Activated T-helper 9 cell treated with anti-CD3 and anti-CD28 coated beads, Interleukin-2, amount 50 U/mL, for 16 hours (primary cell): ENCODE measurements around the gene AOAH.

Experiments used
- DNase-seq: peaks from one replicate; pipeline ENCODE4 v3.0.0-alpha.2; 2020; ENCODE audit warnings: low read depth

AOAH gene

DNA sequence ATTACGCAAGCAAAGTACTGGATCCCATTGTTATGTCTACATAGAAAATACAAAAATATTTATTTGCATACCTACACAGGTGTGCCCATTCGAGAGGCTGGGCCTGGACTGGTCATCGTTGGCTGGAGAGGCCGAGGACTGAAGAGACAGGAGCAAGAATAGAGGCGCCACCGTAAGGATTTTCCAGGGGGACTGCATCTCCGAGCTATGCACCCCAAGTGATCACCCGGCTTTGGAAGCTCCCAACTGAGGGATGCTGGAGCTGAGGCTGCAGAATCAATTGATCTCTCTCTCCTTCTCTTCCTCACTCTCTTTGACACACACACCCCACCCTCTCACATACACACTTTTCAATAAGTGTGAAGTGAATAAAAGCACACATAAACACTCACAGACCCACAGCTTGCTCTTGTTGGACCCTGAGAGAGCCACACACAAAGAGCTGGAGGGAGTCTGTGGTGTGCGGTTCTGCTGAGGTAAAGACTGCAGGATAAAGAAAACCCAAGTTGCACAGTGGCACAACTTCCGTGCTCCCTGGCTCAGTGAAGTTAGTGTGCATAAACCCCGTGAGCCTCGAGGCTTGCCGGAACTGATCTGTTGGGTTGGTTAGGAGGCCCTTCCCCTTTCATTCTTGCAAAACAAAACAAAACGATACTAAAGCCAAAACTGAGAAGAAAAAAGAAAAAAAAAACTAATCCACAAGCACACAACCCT is at the start of gene AOAH:
TSS of gene AOAH (minus strand) at position 544 of the 714 bp plus-strand sequence. CDS start at position 198, 346 bp downstream.
- DNase-seq: peak; percentile 23

GRCh38 chr7:36766451-36766850 is 42.2 kb upstream of the AOAH start:
- DNase-seq: no peak

DNA sequence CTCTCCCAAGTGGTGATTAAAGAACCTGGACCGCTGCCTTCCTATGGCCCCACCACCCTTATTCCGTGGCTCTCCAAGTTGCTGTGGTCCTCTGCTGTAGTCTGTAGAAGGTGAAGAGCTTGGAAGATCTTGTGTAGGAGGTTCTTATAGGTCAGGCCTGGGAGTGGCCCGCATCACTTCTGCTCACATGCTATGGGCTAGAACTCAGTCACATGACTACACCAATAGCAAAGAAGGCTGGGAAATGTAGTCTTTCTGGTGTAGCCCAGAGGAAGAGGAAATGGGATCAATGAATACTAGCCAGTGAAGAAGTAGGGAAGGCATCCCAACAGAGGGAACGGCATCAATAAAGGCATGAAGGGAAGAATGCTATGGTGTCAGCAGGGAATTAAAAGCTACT is 41.3 kb upstream of the AOAH start:
- no peak for DNase-seq

- DNase-seq: no peak
Observed at GRCh38 chr7:36764929-36765328, 40.6 kb upstream of the AOAH start.

- DNase-seq: no peak
Observed at GRCh38 chr7:36763132-36763816, 39.0 kb upstream of the AOAH start.

DNA sequence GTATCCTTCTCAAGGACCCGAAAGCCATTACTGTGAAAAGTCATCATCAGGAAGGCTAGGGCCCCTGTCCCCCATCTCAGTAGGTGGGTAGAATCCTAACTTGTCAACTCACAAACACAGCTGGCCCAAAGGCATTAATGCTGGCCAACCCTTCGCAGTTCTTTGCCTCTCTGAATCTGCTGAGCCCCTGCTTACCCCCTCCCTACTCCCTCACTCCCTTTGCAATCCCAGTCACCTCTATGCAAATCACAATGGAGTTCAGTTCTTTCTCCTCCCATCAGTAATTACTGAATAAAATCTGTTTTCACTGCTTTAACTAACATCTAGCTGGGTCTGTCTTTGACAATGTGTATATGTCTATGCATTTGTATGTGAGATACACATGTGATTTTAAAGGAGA is 38.1 kb upstream of the AOAH start:
- DNase-seq: no peak

- DNase-seq: no peak
Observed at GRCh38 chr7:36761835-36762234, 37.5 kb upstream of the AOAH start.

- no peak for DNase-seq
Observed at GRCh38 chr7:36760856-36761762, 36.8 kb upstream of the AOAH start.

- DNase-seq: no peak
Observed at GRCh38 chr7:36758879-36759278, 34.6 kb upstream of the AOAH start.

DNA sequence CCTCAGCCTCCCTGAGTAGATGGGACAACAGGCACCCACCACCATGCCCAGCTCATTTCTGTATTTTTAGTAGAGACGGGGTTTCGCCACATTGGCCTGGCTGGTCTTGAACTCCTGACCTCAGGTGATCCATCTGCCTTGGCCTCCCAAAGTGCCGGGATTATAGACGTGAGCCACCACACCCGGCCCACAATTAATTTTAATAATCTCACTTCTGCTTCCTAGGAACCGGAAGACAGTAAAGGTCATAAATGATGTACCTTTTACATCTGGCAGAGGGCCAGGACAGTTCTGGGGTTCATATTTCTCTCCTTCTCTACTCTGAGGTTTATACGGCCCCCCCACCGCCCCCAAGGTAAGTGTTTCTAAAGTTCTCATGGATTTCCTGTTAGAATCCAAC is 31.2 kb upstream of the AOAH start:
- DNase-seq: no peak

GRCh38 chr7:36752026-36752711 is 27.9 kb upstream of the AOAH start:
- no peak for DNase-seq

DNA sequence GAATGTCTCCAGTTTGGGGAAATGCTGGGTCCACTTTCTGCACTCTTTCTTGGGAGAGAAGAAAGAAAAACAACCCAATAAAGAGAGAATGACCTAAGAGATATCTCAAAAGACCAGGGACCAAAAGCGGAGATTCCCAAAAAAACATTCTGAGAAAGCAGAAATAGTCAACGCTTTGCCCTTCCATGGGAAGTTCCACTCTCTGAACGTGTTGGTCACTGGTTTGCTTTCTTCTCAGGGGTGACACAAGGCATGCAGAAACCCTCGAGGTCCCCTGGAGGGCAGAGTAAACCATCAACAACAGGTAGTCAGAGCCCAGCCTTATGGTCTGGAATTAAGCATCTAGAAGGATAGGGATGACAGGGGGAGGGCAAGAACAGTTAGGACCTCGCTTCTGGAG is 26.2 kb upstream of the AOAH start:
- DNase-seq: no peak

DNA sequence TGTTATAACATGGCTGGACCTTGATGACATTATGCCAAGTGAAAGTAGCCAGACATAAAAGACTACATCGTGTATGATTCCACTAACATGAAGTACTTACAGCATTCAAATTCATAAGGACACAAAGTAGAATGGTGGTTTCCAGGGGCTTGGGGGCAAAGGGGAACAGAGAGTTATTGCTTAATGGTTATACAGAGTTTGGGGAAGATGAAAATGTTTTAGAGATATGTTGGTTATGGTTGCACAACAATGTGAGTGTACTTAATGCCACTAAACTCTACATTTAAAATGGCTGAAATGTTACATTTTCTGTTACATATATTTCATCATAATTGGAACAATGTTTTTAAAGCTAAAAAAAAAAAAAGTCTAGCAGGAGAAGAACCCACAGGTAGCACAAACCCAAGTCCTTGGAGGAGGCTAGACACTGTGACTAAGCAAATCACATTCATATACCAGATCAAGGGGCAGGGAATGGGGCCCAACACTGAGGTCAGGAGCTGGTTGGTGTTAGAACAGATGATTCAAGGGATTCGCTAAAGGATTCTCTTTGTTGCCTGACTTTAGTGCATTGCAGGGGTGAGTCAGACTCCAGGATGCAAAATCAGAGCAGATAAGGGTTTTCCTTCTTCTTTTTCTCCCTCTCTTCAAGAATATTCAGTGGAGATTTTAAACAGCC is 25.1 kb upstream of the AOAH start:
- DNase-seq: no peak

DNA sequence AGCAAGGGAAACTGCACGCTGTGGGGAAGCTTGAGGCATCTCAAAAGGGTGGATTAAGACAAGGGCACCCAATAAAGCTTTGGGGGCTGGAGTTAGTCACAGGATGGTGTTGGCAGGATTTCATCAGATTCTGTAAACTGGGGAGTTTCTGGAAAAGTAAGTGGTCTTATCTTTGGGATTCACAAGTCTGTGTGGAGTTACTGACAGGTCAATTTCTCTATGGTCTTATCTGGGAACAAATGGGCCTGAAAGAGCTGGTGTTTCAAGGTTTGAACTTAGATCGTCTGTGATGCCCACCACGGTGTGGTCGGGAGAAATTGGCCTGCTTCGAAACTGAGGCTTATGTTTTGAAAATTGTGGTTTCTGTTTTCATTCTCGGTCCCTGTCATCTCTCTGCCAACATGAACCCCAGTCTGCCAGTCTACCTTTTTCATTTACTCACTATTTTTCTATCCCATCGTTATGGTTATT is 23.8 kb upstream of the AOAH start:
- no peak for DNase-seq

DNA sequence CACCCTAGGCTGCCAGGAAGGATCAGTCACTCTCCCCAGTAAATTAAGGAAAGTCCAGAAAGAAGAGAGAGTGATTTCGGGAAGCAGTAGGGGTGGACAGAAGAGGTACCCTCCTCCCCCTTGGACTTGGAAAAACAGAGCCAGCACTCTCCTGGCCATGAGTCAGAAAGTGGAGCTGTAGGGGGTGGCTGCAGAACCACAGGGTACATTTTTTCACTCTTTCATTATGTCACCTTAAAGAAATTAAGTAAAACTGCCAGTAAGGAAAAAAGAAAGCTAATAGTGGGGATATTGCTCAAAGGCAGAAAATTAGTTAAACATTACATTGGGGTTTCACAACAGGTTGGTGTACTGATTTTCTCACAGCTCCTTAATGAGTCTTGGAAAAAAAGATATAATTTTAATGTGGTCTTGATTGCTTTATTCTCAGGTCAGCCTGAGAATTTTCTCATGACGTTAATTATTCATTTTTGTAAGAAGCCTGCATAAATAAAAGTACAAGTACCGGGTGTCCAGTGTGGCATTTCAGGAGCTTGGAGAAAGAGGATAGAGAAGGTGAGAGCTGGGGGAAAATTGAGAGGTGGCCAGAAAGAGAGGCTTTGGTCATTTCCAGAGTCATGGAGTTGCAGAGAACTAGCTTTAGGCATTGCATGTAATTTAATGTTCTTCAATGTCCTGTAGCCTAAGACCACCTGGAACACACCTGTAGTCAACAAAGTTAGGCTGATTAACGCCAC is 23.2 kb upstream of the AOAH start:
- DNase-seq: no peak

DNA sequence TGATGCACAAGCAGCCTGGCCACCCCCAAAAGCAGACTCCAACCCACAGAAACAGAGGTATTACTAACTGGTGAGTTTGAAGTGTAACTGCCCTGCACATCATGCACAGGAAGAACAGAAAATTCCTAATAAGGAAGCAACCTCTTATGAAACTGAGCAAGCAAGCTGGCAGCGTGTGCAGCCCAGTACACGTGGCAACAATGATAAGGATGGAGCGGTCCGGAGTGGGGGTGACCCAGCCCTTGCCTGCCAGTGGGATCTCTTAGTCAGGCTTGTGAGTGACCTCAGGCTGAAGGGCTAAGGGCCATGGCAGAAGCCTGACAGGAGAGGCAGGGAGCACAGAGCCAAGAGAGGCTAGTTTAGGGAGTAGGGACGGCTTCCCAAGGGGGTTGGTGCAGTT is 22.1 kb upstream of the AOAH start:
- DNase-seq: no peak

GRCh38 chr7:36742911-36743775 is 18.8 kb upstream of the AOAH start:
- no peak for DNase-seq

- no peak for DNase-seq
Observed at GRCh38 chr7:36741866-36742265, 17.6 kb upstream of the AOAH start.

DNA sequence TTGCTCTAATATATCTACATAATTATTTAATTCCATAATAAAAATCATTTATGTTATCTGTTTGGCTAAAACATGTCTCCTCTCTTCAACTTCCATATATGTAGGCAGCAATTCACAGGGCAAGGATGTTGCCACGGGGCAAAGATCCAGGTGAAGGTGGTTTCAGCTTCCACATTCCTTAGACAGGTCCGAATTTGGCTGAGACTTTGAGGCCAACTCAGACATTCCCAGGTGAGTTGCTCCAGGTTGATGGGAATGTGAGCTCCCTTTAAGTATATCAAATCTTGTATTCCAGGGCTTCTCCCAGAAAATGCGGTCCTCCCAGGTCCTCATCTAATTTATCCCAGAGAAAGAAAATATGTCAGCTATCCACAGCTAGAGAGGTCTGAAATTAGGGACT is 15.1 kb upstream of the AOAH start:
- no peak for DNase-seq

- DNase-seq: no peak
Observed at GRCh38 chr7:36736899-36737211, 12.6 kb upstream of the AOAH start.
